ENCODE measurements around the gene ASTN2.

ASTN2 gene

DNA sequence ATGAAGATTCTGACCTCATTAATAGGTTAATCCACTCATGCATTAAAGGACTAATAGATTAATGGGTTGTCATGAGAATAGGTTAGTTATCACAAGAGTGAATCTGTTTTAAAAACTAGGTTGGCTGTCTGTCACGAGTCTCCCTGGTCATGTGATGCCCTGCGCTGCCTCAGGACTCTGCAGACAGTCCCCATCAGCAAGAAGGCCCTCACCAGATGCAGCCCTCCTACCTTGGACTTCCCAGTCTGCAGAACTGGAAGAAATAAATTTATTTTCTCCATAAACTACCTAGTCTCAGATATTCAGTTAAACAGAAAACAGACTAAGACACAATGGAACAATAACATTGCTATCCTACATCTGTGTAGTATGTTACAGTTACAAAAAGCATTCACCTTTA lies 227.4 kb downstream of the ASTN2 start:
- Histone ChIP-seq H3K27ac (no peak overlapping the region), H3K4me3 (no peak overlapping the region)
- DNase-seq (ENCODE audit: low spot score): no peak
- TF ChIP-seq, protein P1, sequence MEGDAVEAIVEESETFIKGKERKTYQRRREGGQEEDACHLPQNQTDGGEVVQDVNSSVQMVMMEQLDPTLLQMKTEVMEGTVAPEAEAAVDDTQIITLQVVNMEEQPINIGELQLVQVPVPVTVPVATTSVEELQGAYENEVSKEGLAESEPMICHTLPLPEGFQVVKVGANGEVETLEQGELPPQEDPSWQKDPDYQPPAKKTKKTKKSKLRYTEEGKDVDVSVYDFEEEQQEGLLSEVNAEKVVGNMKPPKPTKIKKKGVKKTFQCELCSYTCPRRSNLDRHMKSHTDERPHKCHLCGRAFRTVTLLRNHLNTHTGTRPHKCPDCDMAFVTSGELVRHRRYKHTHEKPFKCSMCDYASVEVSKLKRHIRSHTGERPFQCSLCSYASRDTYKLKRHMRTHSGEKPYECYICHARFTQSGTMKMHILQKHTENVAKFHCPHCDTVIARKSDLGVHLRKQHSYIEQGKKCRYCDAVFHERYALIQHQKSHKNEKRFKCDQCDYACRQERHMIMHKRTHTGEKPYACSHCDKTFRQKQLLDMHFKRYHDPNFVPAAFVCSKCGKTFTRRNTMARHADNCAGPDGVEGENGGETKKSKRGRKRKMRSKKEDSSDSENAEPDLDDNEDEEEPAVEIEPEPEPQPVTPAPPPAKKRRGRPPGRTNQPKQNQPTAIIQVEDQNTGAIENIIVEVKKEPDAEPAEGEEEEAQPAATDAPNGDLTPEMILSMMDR (IDR thresholded peaks at IDR 0.05): no peak

DNA sequence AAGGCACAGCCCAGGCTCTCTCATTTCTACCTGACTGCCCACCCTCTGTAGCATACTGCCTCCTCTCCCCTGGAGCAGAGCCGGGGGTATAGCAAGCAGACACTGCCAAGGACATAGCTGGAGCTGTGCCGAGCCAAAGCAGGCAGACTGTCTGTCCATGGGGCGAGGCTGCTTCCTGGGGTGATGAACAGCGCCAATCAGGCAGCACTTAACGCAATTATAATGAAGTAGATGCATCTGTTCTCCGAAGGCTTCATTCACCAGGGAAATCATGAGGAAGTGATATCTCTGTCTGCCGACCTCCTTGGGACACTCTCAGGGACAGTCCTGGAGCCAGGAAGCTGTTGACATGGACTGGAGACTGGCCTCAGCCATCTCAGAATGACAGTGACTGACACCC lies 230.7 kb downstream of the ASTN2 start:
- DNase-seq (ENCODE audit: low spot score): no peak
- TF ChIP-seq, protein P1 (IDR thresholded peaks at IDR 0.05): no peak
- Histone ChIP-seq H3K27ac (no peak overlapping the region), H3K4me3 (no peak overlapping the region)

DNA sequence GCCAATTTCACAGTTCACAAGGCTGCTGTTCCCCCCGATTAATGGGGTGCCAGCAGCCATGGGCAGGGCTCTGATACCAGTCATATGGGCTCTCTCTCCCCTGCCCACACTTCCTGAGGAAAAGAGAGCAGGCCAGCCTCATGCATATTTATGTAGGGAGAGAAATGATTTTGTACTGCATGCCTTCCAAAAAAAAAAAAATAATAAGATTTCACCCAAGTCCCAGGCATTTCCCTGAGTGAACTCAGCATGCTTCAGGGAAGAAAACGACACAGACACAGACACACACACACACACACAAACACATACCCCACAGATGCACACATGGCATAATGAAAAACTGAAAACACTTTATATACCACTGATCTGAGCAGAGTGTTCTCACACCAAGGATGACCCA lies 232.8 kb downstream of the ASTN2 start:
- H3K27ac ChIP-seq: no peak overlapping the region
- no peak for DNase-seq (ENCODE audit: low spot score)
- TF ChIP-seq, protein P1 (IDR thresholded peaks at IDR 0.05): no peak
- H3K4me3 ChIP-seq: no peak overlapping the region

DNA sequence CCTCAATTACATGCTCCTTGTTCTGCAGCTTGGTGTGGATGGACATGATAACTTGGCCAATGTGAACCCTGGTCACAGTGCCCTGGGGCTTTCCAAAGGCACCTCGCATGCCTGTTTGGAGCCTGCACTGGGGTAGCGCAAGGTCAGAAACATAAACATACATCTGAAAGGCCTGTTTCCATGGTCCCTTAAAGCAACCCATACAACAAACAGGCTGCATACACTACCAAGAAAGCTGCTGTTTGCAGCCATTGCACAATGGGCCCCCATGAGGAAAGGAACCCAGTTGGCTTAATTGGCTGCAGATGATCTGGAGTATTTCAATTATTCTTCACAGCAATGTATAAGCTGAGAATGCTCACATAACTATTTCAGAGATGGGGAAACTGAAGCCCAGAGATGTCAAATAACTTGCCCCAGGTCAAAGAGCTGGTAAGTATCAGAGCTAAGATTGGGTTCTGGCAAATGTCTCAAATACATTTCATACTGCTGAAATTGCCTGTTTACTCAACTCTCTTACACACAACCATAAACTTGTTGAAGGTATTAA lies 233.9 kb downstream of the ASTN2 start:
- no peak overlapping the region for H3K4me3 ChIP-seq

DNA sequence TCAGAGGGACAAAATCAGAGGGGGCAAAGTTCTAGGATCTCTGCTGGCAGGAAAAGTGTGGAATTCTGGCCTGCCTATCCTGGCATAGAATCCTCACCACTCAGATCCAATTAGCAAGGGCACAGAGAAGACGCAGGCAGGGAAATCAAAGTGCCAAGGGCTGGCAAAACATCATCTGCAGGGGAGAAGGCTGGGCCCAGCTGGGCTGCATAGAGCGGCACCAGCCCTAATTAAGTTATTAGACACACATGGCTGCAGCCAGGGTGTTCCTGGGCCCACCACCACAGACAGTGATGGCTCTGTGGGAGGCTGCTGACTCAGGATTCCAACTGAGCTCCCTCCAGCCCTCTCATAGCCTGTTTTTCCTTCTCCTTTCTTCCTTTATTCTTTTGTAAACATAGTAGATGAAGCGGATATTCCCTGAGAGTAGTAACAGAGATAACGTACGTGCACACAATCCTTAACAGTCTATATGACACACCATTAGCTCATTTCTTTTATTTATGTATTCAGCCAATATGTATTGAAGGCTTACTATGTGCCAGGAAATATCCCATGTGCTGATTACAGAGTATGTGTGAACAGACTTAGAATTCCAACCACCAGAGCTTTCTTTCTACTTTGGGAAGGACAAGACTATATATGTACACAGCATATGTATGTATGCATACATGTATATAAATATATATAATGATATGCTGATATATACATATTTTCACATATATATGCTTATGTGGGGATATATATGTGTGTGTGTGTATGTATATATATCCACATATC lies 236.1 kb downstream of the ASTN2 start:
- DNase-seq (ENCODE audit: low spot score): no peak
- TF ChIP-seq, protein P1 (IDR thresholded peaks at IDR 0.05): no peak
- Histone ChIP-seq H3K4me3 (no peak overlapping the region), H3K27ac (no peak overlapping the region)

More for the DNA sequence above, 233.9 kb downstream of the ASTN2 start:
- H3K27ac ChIP-seq: no peak overlapping the region
- TF ChIP-seq, protein P1 (IDR thresholded peaks at IDR 0.05): no peak
- DNase-seq (ENCODE audit: low spot score): no peak

DNA sequence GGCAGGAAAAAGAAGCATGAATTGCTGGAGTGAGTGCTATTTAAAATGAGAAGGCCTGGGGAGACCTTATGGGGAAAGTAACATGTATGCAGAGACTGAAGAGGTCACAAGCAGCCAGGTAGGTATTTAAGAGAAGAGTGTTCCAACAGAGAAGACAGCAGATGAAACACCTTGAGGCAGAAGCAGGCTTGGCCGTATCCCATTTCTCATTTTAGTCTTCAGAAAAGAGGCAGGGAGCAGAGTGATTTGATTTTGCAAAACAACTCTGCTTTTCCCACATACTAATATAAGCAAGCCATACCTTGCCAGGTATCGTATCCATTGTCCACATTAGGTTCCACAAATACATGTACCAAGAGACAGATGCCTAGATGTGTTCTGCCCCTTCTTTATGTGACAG lies 244.3 kb downstream of the ASTN2 start:
- DNase-seq (ENCODE audit: low spot score): no peak
- no peak overlapping the region for H3K27ac ChIP-seq
- H3K4me3 ChIP-seq: no peak overlapping the region
- TF ChIP-seq, protein P1 (IDR thresholded peaks at IDR 0.05): no peak

DNA sequence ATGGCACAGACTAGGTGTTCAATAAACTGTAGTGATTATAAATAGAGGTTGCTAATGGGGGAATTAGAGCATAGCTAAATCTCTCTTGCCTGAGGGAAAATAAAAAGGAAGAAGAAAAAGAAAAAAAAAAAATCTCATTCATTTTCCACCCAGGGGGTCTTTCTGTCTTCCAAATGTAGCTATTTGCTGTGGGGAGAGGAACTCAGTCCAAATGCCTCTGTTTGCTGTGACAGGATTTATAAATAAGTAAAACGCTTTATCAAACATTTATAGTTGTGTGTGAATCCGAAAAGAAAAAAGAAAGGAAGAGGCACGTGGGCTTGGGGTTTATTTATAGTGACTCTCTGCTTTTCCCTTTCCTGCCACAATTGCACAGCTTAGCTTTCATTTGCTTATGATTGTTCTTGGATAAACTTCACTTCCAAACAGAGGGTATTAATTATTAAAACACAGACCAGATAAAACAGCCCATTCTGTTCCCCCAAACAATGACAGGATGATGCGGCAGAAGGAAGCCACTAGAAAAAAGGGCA lies 245.7 kb downstream of the ASTN2 start:
- DNase-seq (ENCODE audit: low spot score): no peak
- TF ChIP-seq, protein P1 (IDR thresholded peaks at IDR 0.05): no peak
- Histone ChIP-seq H3K4me3 (no peak overlapping the region), H3K27ac (no peak overlapping the region)
